ENCODE data around the gene COPRS.

The COPRS gene

DNA sequence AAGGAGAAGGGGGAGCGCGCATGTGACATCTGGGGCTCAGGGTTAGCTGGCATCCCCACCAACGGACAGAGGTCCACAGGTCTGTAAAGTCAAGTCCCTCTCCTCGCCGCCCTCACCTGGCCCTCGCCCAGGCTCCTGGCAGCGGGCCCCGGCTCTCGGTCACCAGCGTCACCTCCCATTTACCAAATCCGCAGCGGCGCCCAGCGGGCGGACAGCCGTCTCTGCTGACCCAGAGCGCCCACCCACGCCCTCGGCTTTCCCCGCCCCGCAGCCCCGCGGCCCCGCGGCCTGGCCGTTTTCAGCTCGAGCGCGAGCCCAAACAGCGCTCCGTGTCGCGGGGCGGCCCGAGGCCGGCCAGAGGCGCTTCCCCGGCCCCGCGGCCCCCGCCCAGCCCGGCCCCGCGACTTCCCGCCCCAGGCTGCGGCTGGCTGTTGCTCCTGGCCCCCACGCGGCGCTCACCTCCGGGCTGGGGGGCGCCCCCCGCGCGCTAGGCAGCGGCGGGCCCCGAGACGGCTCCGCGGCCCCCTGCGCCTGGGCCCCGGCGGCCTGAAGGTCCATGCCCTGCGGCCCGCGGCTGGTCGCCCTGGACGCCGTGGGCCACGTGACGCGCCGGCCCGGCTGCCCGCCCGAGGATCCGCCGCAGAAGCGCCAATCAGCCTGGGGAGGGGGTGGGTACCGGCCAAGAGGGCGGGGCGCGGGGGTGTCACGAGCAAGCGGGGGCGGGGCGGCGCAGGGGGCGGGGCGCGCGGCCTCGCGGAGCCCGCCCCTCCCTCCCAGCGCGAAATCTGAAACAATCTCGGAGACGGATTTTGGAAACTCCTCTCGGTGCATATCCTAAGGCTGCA lies at the start of gene COPRS:
TSS of gene COPRS (minus strand) at position 603 of the 845 bp plus-strand sequence. CDS start at position 558, 45 bp downstream.
- in situ Hi-C loops (cut with MboI; ENCODE audit: low sequenced_read_pairs): no loop called here

DNA sequence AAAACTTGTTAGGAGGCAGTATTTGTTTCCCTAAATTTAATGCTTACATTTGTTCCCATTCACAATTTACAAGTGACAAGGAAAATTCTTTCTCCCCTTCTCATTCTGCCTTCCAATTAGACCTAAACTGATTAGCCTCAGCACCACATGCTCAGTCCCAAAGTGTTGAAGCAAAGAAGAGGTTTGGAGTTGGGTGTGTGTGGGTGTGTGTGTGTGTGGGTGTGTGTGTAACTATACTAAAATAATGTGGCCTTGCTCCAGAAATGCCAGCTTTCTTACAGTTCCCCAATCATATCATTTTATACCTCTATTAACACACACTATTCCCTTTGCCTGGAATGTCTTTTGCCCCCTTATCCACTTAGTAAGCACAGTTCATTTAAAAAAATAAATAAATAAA lies 49.3 kb upstream of the COPRS start:
- in situ Hi-C loops (cut with MboI; ENCODE audit: low sequenced_read_pairs): no loop called here

GRCh38 chr17:31907342-31907962 lies 48.4 kb upstream of the COPRS start:
- in situ Hi-C loops (cut with MboI; ENCODE audit: low sequenced_read_pairs): no loop called here

DNA sequence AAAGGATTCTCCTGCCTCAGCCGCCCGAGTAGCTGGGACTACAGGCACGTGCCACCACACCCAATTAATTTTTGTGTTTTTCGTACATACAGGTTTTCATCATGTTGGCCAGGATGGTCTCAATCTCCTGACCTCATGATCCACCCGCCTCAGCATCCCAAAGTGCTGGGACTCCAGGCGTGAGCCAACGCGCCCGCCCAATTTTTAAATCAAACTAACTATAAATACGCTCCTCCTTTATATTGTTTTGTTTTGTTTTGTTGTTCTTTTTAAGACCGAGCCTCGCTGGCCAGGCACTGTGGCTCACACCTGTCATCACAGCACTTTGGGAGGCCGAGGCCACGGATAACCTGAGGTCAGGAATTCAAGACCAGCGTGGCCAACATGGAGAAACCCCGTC lies 44.4 kb upstream of the COPRS start:
- in situ Hi-C loops (cut with MboI; ENCODE audit: low sequenced_read_pairs): no loop called here

DNA sequence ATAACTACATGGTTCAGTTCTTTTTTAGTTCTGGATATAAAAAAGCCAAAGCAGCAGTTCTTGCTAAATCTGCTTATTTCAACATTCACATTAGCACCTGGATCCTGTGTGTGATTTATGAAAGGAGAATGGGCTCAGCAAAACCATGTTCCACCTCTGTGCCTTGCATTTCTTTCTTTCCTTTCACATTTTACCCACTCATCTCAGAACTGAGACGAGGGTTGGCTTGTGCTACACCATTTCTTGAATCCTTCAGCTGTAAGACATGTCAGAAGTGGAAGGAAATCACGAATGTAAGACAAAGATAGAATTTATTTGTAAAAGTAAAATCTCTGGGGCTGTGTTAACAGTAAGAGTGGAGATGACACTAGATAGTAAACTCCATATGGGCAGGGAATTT lies 43.6 kb upstream of the COPRS start:
- in situ Hi-C loops (cut with MboI; ENCODE audit: low sequenced_read_pairs): no loop called here

DNA sequence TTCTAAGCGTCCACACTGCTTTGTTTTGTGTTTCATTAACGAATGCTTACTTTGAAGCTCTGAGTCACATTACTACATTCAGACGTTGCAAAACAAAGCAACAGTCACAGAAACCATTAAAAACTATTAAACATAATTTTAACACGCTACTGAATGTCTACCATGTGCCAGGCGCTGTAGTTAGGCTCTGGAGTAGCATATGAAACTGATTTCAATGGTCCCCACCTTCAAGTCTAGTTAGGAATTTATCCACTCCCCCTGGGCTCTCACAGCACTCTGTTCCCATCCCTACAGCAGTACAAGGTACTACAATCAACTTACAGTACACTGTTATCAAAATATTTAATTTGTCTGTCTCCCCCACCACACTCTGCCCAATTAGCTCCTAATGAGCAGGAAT lies 41.8 kb upstream of the COPRS start:
- in situ Hi-C loops (cut with MboI; ENCODE audit: low sequenced_read_pairs): no loop called here

DNA sequence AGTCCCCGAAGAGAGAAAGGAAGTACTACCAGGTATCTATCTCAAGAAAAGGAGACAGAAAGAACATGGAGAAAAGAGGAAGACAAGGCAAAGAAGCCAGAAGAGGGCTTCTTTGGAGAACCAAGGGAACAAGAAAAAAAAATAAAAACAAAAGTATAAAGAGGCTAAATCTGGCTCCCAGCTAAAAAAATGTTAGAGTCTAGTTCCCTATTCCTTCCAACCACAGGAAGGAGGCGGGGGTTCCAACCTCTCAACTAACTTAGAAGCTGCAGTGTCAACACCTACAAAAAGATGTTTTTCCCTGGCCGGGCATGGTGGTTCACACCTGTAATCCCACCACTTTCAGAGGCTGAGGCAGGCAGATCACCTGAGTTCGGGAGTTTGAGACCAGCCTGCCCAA lies 29.1 kb upstream of the COPRS start:
- in situ Hi-C loops (cut with MboI; ENCODE audit: low sequenced_read_pairs): no loop called here

- in situ Hi-C loops (cut with MboI; ENCODE audit: low sequenced_read_pairs): no loop called here
These were observed 23.5 kb upstream of the COPRS start for GRCh38 chr17:31882571-31882970.

GRCh38 chr17:31880311-31880710 lies 21.3 kb upstream of the COPRS start:
- in situ Hi-C loops (cut with MboI; ENCODE audit: low sequenced_read_pairs): no loop called here

GRCh38 chr17:31878703-31879073 lies 19.6 kb upstream of the COPRS start:
- in situ Hi-C loops (cut with MboI; ENCODE audit: low sequenced_read_pairs): no loop called here

DNA sequence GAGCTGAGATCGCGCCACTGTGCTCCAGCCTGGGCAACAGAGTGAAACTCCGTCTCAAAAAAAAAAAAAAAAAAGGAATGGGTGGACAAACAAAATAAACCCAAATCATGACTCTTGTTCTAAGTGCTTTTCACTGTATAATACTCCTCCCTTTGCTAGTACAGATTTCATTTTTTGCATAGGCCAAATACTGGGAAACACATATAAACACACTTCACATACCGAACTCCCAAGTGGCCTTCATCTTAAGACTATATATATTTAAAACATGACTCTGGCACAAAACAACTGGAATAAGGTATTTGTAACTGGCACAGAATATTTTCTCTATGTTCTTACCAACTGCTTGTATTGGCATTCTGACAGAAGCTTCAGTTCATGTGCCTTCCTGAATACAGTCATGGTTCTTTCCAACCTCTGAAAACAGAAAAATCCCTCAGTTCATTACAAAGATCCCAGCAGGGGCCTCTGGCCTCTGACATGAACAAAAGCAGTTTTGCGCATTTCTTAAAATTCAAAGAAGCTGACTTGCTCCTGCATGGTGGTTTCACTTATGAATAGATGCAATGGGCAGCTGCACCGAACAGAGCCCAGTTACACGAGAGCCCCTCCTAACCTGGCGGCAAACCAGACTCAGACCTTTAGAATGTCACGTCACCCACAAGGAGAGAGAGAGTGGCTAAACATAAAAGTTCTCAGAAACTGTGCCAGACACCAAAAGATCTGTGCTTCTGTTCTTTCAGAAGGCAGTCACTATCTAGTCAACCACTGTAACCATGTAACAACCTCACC lies 19.1 kb upstream of the COPRS start:
- in situ Hi-C loops (cut with MboI; ENCODE audit: low sequenced_read_pairs): no loop called here

- in situ Hi-C loops (cut with MboI; ENCODE audit: low sequenced_read_pairs): no loop called here
These were observed 18.3 kb upstream of the COPRS start for GRCh38 chr17:31877341-31877740.

GRCh38 chr17:31875081-31875480 lies 16.0 kb upstream of the COPRS start:
- in situ Hi-C loops (cut with MboI; ENCODE audit: low sequenced_read_pairs): no loop called here

GRCh38 chr17:31869797-31870568 lies 10.9 kb upstream of the COPRS start:
- in situ Hi-C loops (cut with MboI; ENCODE audit: low sequenced_read_pairs): no loop called here

- in situ Hi-C loops (cut with MboI; ENCODE audit: low sequenced_read_pairs): no loop called here
These were observed 10.0 kb upstream of the COPRS start for GRCh38 chr17:31869031-31869430.

DNA sequence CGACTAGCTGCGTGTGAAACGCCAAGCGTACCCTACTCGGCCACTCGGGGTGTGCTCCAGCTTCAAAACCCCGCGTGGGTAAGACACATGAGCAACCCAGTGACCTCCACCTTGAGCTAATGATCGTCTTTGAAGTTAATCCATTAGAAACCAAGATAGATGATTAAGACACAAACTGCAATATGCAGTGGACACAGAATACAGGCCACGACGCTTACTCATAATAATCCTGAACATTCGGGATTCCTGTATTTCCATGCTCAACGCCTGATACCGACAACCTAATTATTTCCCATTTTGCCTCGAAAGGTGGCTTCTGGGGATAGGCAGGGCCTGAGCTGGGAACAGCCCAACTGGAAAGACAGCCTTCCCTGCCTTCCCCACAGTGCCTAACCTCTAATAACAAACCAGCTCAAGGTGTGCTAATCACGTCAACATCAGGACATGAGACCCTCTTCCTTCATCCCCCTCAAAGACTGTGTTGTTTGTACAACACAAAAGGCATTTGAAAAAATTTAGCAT lies 504 bp upstream of the COPRS start:
- in situ Hi-C loops (cut with MboI; ENCODE audit: low sequenced_read_pairs): no loop called here

- in situ Hi-C loops (cut with MboI; ENCODE audit: low sequenced_read_pairs): no loop called here
These were observed 963 bp downstream of the COPRS start for GRCh38 chr17:31857920-31858641.

DNA sequence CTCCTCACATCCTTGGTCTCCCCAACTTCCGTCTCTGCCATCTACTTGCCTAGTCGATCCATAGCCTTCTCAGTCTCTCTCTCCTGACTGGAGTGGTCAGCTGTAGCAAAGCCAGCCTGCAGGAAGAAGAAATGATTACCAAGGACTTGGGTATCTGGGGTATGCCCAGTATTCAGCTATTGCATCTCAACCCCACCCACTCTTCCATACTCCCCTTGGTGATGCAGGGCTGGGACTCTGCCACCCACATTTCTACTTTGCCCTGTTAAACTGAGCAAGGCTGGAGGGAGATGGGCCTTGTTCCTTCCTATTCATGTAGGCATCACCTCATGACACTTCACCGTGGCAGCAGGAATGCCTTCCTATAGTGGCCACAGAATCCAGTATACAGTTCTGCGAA lies 2.3 kb downstream of the COPRS start:
- in situ Hi-C loops (cut with MboI; ENCODE audit: low sequenced_read_pairs): no loop called here

DNA sequence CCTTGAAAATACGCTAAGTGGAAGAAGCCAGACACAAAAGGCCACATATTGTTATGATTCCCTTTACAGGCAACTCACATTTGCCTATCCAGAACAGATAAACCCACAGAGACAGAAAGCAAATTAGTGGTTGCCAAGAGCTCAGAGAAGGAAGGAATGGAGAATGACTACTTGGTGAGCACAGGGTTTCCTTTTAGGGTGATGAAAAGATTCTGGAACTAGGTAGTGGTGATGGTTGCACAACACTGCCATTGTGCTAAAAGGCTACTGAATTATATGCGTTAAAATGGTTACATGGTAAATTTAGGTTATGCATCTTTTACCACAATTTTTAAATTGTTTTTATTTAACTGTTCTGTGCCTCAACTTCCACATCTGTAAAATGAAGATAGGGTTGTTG lies 4.4 kb downstream of the COPRS start:
- in situ Hi-C loops (cut with MboI; ENCODE audit: low sequenced_read_pairs): no loop called here

DNA sequence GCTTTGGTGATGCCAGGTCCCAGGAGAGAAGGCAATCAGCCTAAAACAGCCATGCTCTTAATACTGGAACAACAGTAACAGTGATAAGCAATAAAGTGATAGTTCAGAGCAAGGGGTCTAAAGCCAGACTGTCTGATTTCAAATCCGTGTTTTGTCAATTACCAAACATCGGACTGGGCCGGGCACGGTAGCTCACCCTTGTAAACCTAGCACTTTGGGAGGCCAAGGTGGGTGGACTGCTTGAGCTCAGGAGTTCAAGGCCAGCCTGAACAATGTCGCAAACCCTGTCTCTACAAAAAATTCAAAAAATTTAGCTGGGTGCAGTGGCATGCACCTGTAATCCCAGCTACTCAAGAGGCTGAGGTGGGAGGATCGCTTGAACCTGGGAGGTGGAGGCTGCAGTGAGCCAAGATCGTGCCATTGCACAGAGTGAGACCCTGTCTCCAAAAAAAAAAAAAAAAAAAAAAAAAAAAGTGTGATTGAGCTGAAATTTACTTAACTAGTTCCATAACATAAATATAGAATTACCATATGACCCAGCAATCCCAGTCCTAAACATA lies 5.1 kb downstream of the COPRS start:
- in situ Hi-C loops (cut with MboI; ENCODE audit: low sequenced_read_pairs): no loop called here
